H9 (cell line): Measurements from ENCODE around the gene IFNA2. TPM values are rescaled to one million over a fixed set of nuclear protein-coding genes. Genes with fewer than 3 reads are reported as not detected.
A peak's percentile ranks its signal among the peaks of the same experiment; 100 is the strongest.

Experiments used
- DNase-seq: peaks from one replicate; pipeline ENCODE4 v3.0.0-alpha.2; 2017
- H2AFZ ChIP-seq: one replicate; pipeline ENCODE4 v1.6.1; 2013; ENCODE audit warnings: mild to moderate bottlenecking, low read length, control low read depth, moderate library complexity
- H2AK5ac ChIP-seq: 2 replicates; pipeline ENCODE4 v1.6.1; 2013; ENCODE audit warnings: low read length, control low read depth, mixed read lengths; ENCODE audit not compliant: insufficient read length
- H2BK120ac ChIP-seq: one replicate; pipeline ENCODE4 v1.6.1; 2013; ENCODE audit warnings: low read depth, mild to moderate bottlenecking, low read length, control low read depth, inconsistent platforms; ENCODE audit not compliant: poor library complexity, severe bottlenecking
- H2BK12ac ChIP-seq: 2 replicates; pipeline ENCODE4 v1.6.1; 2013; ENCODE audit warnings: low read length, control low read depth, mixed read lengths, low read depth; ENCODE audit not compliant: insufficient read length
- H2BK15ac ChIP-seq: 2 replicates; pipeline ENCODE4 v1.6.1; 2013; ENCODE audit warnings: low read depth, low read length, control low read depth
- H2BK20ac ChIP-seq: one replicate; pipeline ENCODE4 v1.6.1; 2013; ENCODE audit warnings: low read depth, mild to moderate bottlenecking, low read length, control low read depth, inconsistent platforms; ENCODE audit not compliant: poor library complexity, severe bottlenecking
- H2BK5ac ChIP-seq: 2 replicates; pipeline ENCODE4 v1.6.1; 2013; ENCODE audit warnings: low read length, control low read depth, mixed read lengths; ENCODE audit not compliant: insufficient read length
- H3K14ac ChIP-seq: 2 replicates; pipeline ENCODE4 v1.6.1; 2013; ENCODE audit warnings: low read length, control low read depth; ENCODE audit not compliant: insufficient read depth
- H3K18ac ChIP-seq: 2 replicates; pipeline ENCODE4 v1.6.1; 2013; ENCODE audit warnings: low read depth, mild to moderate bottlenecking, mixed read lengths, low read length, control low read depth; ENCODE audit not compliant: insufficient read length
- H3K23ac ChIP-seq: 2 replicates; pipeline ENCODE4 v1.6.1; 2013; ENCODE audit warnings: low read length, control low read depth, mixed read lengths, low read depth; ENCODE audit not compliant: insufficient read length
- H3K23me2 ChIP-seq: 2 replicates; pipeline ENCODE4 v1.6.1; 2013; ENCODE audit warnings: low read depth, mild to moderate bottlenecking, mixed read lengths, low read length, control low read depth; ENCODE audit not compliant: insufficient read length, poor library complexity, severe bottlenecking
- H3K27ac ChIP-seq: 2 replicates; pipeline ENCODE4 v1.5.1; 2013; ENCODE audit warnings: low read length, control low read depth, mixed read lengths, low read depth; ENCODE audit not compliant: insufficient read length
- H3K27me3 ChIP-seq: 2 replicates; pipeline ENCODE4 v1.6.1; 2013; ENCODE audit warnings: low read length, control low read depth, inconsistent platforms; ENCODE audit not compliant: insufficient read depth
- H3K4ac ChIP-seq: 2 replicates; pipeline ENCODE4 v1.6.1; 2013; ENCODE audit warnings: low read depth, mild to moderate bottlenecking, control low read depth, inconsistent platforms, low read length, moderate library complexity
- H3K4me1 ChIP-seq: 2 replicates; pipeline ENCODE4 v1.6.1; 2013; ENCODE audit warnings: low read length, control low read depth, inconsistent platforms; ENCODE audit not compliant: insufficient read depth
- H3K4me2 ChIP-seq: 2 replicates; pipeline ENCODE4 v1.6.1; 2013; ENCODE audit warnings: low read length, control low read depth, mixed read lengths; ENCODE audit not compliant: insufficient read length, insufficient read depth
- H3K56ac ChIP-seq: 2 replicates; pipeline ENCODE4 v1.6.1; 2013; ENCODE audit warnings: low read depth, mild to moderate bottlenecking, mixed read lengths, low read length, control low read depth; ENCODE audit not compliant: insufficient read length
- H3K79me1 ChIP-seq: 2 replicates; pipeline ENCODE4 v1.6.1; 2013; ENCODE audit warnings: low read depth, mild to moderate bottlenecking, moderate library complexity, low read length, control low read depth, inconsistent platforms; ENCODE audit not compliant: insufficient read depth, poor library complexity, severe bottlenecking
- H3K79me2 ChIP-seq: 2 replicates; pipeline ENCODE4 v1.6.1; 2013; ENCODE audit warnings: low read length, control low read depth, inconsistent platforms; ENCODE audit not compliant: insufficient read depth
- H3K9ac ChIP-seq: 2 replicates; pipeline ENCODE4 v1.6.1; 2013; ENCODE audit warnings: low read length, control low read depth, mixed read lengths; ENCODE audit not compliant: insufficient read length; ENCODE audit errors: extremely low read depth
- H3K9me3 ChIP-seq: one replicate; pipeline ENCODE4 v1.6.1; 2013; ENCODE audit warnings: low read depth, low read length, inconsistent platforms; ENCODE audit not compliant: control insufficient read depth
- H3T11ph ChIP-seq: one replicate; pipeline ENCODE4 v1.6.1; 2013; ENCODE audit warnings: mild to moderate bottlenecking, low read length, control low read depth, inconsistent platforms
- H4K20me1 ChIP-seq: one replicate; pipeline ENCODE4 v1.6.1; 2013; ENCODE audit not compliant: control insufficient read depth, insufficient read length, insufficient read depth
- H4K5ac ChIP-seq: 2 replicates; pipeline ENCODE4 v1.6.1; 2013; ENCODE audit warnings: low read depth, mild to moderate bottlenecking, mixed read lengths, low read length, control low read depth; ENCODE audit not compliant: insufficient read length
- H4K8ac ChIP-seq: replicated peaks from 2 replicates; pipeline ENCODE4 v1.6.1; 2013; ENCODE audit warnings: low read length, control low read depth, mixed read lengths, low read depth; ENCODE audit not compliant: insufficient read length
- H4K91ac ChIP-seq: 2 replicates; pipeline ENCODE4 v1.6.1; 2013; ENCODE audit warnings: low read depth, mild to moderate bottlenecking, moderate library complexity, mixed read lengths, low read length, control low read depth; ENCODE audit not compliant: insufficient read length
- H3K27ac Mint-ChIP-seq, 3 experiments: 2 replicates in 2 of 3; 3 replicates in 1 of 3; pipeline ENCODE4 v1.8.0; 2020 to 2021; ENCODE audit warnings: mixed read lengths in 3 of 3, mild to moderate bottlenecking in 1 of 3, moderate library complexity in 1 of 3
- H3K27me3 Mint-ChIP-seq: 2 replicates; pipeline ENCODE4 v1.8.0; 2021; ENCODE audit warnings: low read depth, mild to moderate bottlenecking, moderate library complexity, mixed read lengths
- H3K36me3 Mint-ChIP-seq, 3 experiments: 2 replicates in 2 of 3; 3 replicates in 1 of 3; pipeline ENCODE4 v1.8.0; 2020 to 2021; ENCODE audit warnings: low read depth in 3 of 3, mixed read lengths in 3 of 3; ENCODE audit not compliant: insufficient read depth in 1 of 3
- H3K4me1 Mint-ChIP-seq, 2 experiments: 2 replicates each; pipeline ENCODE4 v1.8.0; 2020; ENCODE audit warnings: mixed read lengths in 2 of 2
- H3K4me3 Mint-ChIP-seq, 2 experiments: 2 replicates in 1 of 2; 3 replicates in 1 of 2; pipeline ENCODE4 v1.8.0; 2020 to 2021; ENCODE audit warnings: mild to moderate bottlenecking in 2 of 2, mixed read lengths in 2 of 2, moderate library complexity in 1 of 2
- H3K9me3 Mint-ChIP-seq, 2 experiments: 2 replicates in 1 of 2; 3 replicates in 1 of 2; pipeline ENCODE4 v1.8.0; 2020; ENCODE audit warnings: mild to moderate bottlenecking in 2 of 2, mixed read lengths in 2 of 2, moderate library complexity in 1 of 2
- WGBS: extraction: QIAGEN DNeasy Blood & Tissue Kit; methylation state at CpG from one replicate; pipeline ENCODE4 v1.1.7; 2013; ENCODE audit warnings: missing lambda C conversion rate, low lambda C conversion rate, mixed read lengths; ENCODE audit not compliant: insufficient read length; ENCODE audit errors: extremely low coverage; 5-methylcytosine and 5-hydroxymethylcytosine counted together
- total RNA-seq: library from RNA; stranded (reverse); gene quantifications from 2 replicates; pipeline ENCODE4 v1.2.1, GENCODE V29; 2021
- TF ChIP-seq, protein P1 (sequence below): fragments of 200-600 bp; sonication (generic); conservative IDR thresholded peaks from 3 replicates; pipeline ENCODE4 v1.8.0; 2021; ENCODE audit warnings: antibody characterized with exemption, mild to moderate bottlenecking

IFNA2 gene
- total RNA-seq, 1 experiment from 2014 or later = not detected

DNA sequence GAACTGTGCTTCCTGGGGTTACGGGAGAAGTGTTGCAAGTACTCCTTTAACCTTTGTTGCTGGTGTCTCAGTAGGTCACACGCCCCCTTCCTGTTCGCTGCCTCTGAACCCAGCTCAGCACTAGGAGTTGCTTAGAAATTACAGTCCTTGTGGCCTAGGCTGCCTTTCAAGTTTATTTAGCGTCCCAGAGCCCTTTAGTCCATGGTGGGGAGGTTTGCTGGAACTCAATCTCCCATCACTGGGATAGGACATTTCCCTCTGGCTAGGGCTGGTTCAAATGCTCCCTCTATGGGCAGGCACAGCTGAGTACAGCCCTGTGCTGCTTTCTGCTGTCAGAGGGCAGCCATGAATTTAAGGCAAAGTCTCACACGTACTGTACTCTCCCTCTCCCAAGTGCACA, 28.4 kb upstream of the IFNA2 start:
- Histone ChIP-seq H3K56ac (no peak overlapping the region), H3K4me2 (no peak overlapping the region), H3K79me1 (no peaks in the 10 kb centered on the region), H3K9me3 (no peaks in the 10 kb centered on the region), H3K27me3 (no peaks in the 10 kb centered on the region), H2AFZ (no peak overlapping the region), H2BK12ac (no peak overlapping the region), H4K91ac (no peak overlapping the region), H2BK20ac (no peak overlapping the region), H2AK5ac (no peak overlapping the region), H3K14ac (no peak overlapping the region), H3K18ac (no peak overlapping the region), H3K9ac (no peak overlapping the region), H2BK5ac (no peak overlapping the region), H2BK120ac (no peak overlapping the region), H3K4ac (no peak overlapping the region), H3K23me2 (no peaks in the 10 kb centered on the region), H3K79me2 (no peaks in the 10 kb centered on the region), H4K8ac (no peak overlapping the region), H4K5ac (no peak overlapping the region), H3K4me1 (no peaks in the 10 kb centered on the region), H3K27ac (no peak overlapping the region), H3K23ac (no peak overlapping the region), H3T11ph (no peak overlapping the region), H2BK15ac (no peak overlapping the region), H4K20me1 (no peaks in the 10 kb centered on the region)
- Mint-ChIP-seq H3K4me1 (no peaks in the 10 kb centered on the region), H3K36me3 (no peaks in the 10 kb centered on the region), H3K27me3 (peaks cover 4% of the 10 kb centered on the region), H3K9me3 (no peaks in the 10 kb centered on the region), H3K4me3 (no peak overlapping the region), H3K27ac (no peak overlapping the region)
- DNase-seq = peak; percentile 55
- TF ChIP-seq, protein P1, sequence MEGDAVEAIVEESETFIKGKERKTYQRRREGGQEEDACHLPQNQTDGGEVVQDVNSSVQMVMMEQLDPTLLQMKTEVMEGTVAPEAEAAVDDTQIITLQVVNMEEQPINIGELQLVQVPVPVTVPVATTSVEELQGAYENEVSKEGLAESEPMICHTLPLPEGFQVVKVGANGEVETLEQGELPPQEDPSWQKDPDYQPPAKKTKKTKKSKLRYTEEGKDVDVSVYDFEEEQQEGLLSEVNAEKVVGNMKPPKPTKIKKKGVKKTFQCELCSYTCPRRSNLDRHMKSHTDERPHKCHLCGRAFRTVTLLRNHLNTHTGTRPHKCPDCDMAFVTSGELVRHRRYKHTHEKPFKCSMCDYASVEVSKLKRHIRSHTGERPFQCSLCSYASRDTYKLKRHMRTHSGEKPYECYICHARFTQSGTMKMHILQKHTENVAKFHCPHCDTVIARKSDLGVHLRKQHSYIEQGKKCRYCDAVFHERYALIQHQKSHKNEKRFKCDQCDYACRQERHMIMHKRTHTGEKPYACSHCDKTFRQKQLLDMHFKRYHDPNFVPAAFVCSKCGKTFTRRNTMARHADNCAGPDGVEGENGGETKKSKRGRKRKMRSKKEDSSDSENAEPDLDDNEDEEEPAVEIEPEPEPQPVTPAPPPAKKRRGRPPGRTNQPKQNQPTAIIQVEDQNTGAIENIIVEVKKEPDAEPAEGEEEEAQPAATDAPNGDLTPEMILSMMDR = peak; percentile 64
- WGBS = no CpG with 5 or more reads among the region's 5 CpGs
